Muscle layer of duodenum (tissue), 2 donors: Measurements from ENCODE around the gene TAC4.

Experiments used
- H3K27ac ChIP-seq: one replicate; pipeline ENCODE4 v1.7.0; 2013; ENCODE audit warnings: mild to moderate bottlenecking, low read length
- H3K27me3 ChIP-seq: one replicate; pipeline ENCODE4 v1.7.0; 2013; ENCODE audit warnings: low read depth, mild to moderate bottlenecking, control low read depth, low read length
- H3K36me3 ChIP-seq, 2 donors: one replicate each; pipeline ENCODE4 v1.7.0; 2013; ENCODE audit warnings: low read length in 2 of 2, control low read depth in 1 of 2, mild to moderate bottlenecking in 1 of 2; ENCODE audit not compliant: insufficient read depth in 2 of 2, control insufficient read depth in 1 of 2
- H3K4me1 ChIP-seq, 2 donors: one replicate each; pipeline ENCODE4 v1.7.0; 2013; ENCODE audit warnings: low read length in 2 of 2, mild to moderate bottlenecking in 2 of 2, control low read depth in 1 of 2, moderate library complexity in 1 of 2; ENCODE audit not compliant: insufficient read depth in 2 of 2, control insufficient read depth in 1 of 2
- H3K4me3 ChIP-seq, 2 donors: one replicate each; pipeline ENCODE4 v1.7.0; 2013; ENCODE audit warnings: low read length in 2 of 2, low read depth in 1 of 2, mild to moderate bottlenecking in 1 of 2
- H3K9me3 ChIP-seq, 2 donors: one replicate each; pipeline ENCODE4 v1.7.0; 2013; ENCODE audit warnings: low read length in 2 of 2, control low read depth in 1 of 2, mild to moderate bottlenecking in 1 of 2; ENCODE audit not compliant: control insufficient read depth in 1 of 2
- donor health status: healthy.

The TAC4 gene

GRCh38 chr17:49848019-49848473 is at the start of gene TAC4:
TAC4 (minus strand) TSS chr17:49848069; CDS start chr17:49848017, 52 bp downstream.
- Histone ChIP-seq H3K4me3 (no peak within 1 kb of the TSS), H3K4me1 (peaks cover 11 to 42% of the 10 kb centered on the region in 2 donors), H3K9me3 (no peaks in the 10 kb centered on the region), H3K27ac (no peak within 1 kb of the TSS), H3K27me3 (no peaks in the 10 kb centered on the region), H3K36me3 (no peaks in the 10 kb centered on the region)

GRCh38 chr17:49896860-49897259 is 49.0 kb upstream of the TAC4 start:
- Histone ChIP-seq H3K27ac (no peak overlapping the region), H3K4me1 (no peaks in the 10 kb centered on the region), H3K27me3 (peaks cover 14% of the 10 kb centered on the region)

GRCh38 chr17:49896222-49896621 is 48.4 kb upstream of the TAC4 start:
- peaks cover 15% of the 10 kb centered on the region for H3K27me3 ChIP-seq
- no peaks in the 10 kb centered on the region for H3K9me3 ChIP-seq
- no peaks in the 10 kb centered on the region for H3K4me1 ChIP-seq
- H3K27ac ChIP-seq = no peak overlapping the region
- H3K36me3 ChIP-seq = no peaks in the 10 kb centered on the region
- H3K4me3 ChIP-seq = no peak overlapping the region

More at GRCh38 chr17:49896860-49897259, 49.0 kb upstream of the TAC4 start:
- H3K9me3 ChIP-seq = no peaks in the 10 kb centered on the region
- no peak overlapping the region for H3K4me3 ChIP-seq
- no peaks in the 10 kb centered on the region for H3K36me3 ChIP-seq

GRCh38 chr17:49895812-49896211 is 47.9 kb upstream of the TAC4 start:
- H3K9me3 ChIP-seq = no peaks in the 10 kb centered on the region
- no peaks in the 10 kb centered on the region for H3K4me1 ChIP-seq
- H3K27me3 ChIP-seq = peaks cover 16% of the 10 kb centered on the region
- H3K36me3 ChIP-seq = no peaks in the 10 kb centered on the region
- H3K27ac ChIP-seq = no peak overlapping the region
- H3K4me3 ChIP-seq = no peak overlapping the region

GRCh38 chr17:49894761-49895160 is 46.9 kb upstream of the TAC4 start:
- Histone ChIP-seq H3K4me1 (no peaks in the 10 kb centered on the region), H3K36me3 (no peaks in the 10 kb centered on the region), H3K27me3 (peaks cover 25% of the 10 kb centered on the region), H3K4me3 (no peak overlapping the region), H3K9me3 (no peaks in the 10 kb centered on the region), H3K27ac (no peak overlapping the region)

- Histone ChIP-seq H3K4me3 (no peak overlapping the region), H3K9me3 (no peaks in the 10 kb centered on the region), H3K27me3 (peaks cover 31% of the 10 kb centered on the region), H3K4me1 (no peaks in the 10 kb centered on the region), H3K36me3 (no peaks in the 10 kb centered on the region), H3K27ac (no peak overlapping the region)
Measured at GRCh38 chr17:49891694-49892389, 44.0 kb upstream of the TAC4 start.

- H3K9me3 ChIP-seq = no peaks in the 10 kb centered on the region
- H3K27ac ChIP-seq = no peak overlapping the region
- H3K36me3 ChIP-seq = no peaks in the 10 kb centered on the region
- H3K27me3 ChIP-seq = peaks cover 31% of the 10 kb centered on the region
- no peak overlapping the region for H3K4me3 ChIP-seq
- H3K4me1 ChIP-seq = no peaks in the 10 kb centered on the region
Measured at GRCh38 chr17:49891271-49891670, 43.4 kb upstream of the TAC4 start.

- no peaks in the 10 kb centered on the region for H3K4me1 ChIP-seq
- H3K27me3 ChIP-seq = peaks cover 31% of the 10 kb centered on the region
- H3K36me3 ChIP-seq = no peaks in the 10 kb centered on the region
- no peaks in the 10 kb centered on the region for H3K9me3 ChIP-seq
- no peak overlapping the region for H3K27ac ChIP-seq
- H3K4me3 ChIP-seq = no peak overlapping the region
Measured at GRCh38 chr17:49890852-49891251, 43.0 kb upstream of the TAC4 start.

GRCh38 chr17:49890077-49890821 is 42.4 kb upstream of the TAC4 start:
- no peak overlapping the region for H3K4me3 ChIP-seq
- no peaks in the 10 kb centered on the region for H3K4me1 ChIP-seq
- peaks cover 31% of the 10 kb centered on the region for H3K27me3 ChIP-seq
- no peaks in the 10 kb centered on the region for H3K36me3 ChIP-seq
- H3K9me3 ChIP-seq = no peaks in the 10 kb centered on the region
- H3K27ac ChIP-seq = no peak overlapping the region

- H3K27ac ChIP-seq = no peak overlapping the region
- no peaks in the 10 kb centered on the region for H3K9me3 ChIP-seq
- peaks cover 31% of the 10 kb centered on the region for H3K27me3 ChIP-seq
- H3K36me3 ChIP-seq = no peaks in the 10 kb centered on the region
- no peaks in the 10 kb centered on the region for H3K4me1 ChIP-seq
- H3K4me3 ChIP-seq = no peak overlapping the region
Measured at GRCh38 chr17:49889500-49889899, 41.6 kb upstream of the TAC4 start.

GRCh38 chr17:49887744-49888360 is 40.0 kb upstream of the TAC4 start:
- no peaks in the 10 kb centered on the region for H3K36me3 ChIP-seq
- peaks cover 32% of the 10 kb centered on the region for H3K27me3 ChIP-seq
- H3K4me3 ChIP-seq = no peak overlapping the region
- H3K27ac ChIP-seq = no peak overlapping the region
- H3K9me3 ChIP-seq = no peaks in the 10 kb centered on the region
- no peaks in the 10 kb centered on the region for H3K4me1 ChIP-seq
